GM06990 (cell line): ENCODE data around the gene NKX2-4.

Experiments
- DNase-seq: peaks from one replicate; pipeline ENCODE4 v3.0.0-alpha.2; 2011; ENCODE audit not compliant: insufficient read length; ENCODE audit errors: extremely low read depth
- H3K27me3 ChIP-seq: replicated peaks from 2 replicates; pipeline ENCODE4 v1.6.0; 2011; ENCODE audit warnings: low read length; ENCODE audit not compliant: control insufficient read depth, insufficient read depth
- H3K36me3 ChIP-seq: 2 replicates; pipeline ENCODE4 v1.5.1; 2011; ENCODE audit warnings: low read length; ENCODE audit not compliant: control insufficient read depth, insufficient read depth
- H3K4me3 ChIP-seq: replicated peaks from 2 replicates; pipeline ENCODE4 v1.5.1; 2011; ENCODE audit warnings: low read depth, mild to moderate bottlenecking, control low read depth, low read length
- CTCF ChIP-seq: IDR thresholded peaks from 2 replicates; pipeline ENCODE4 v1.5.1; 2011; ENCODE audit warnings: low read length, control low read depth, mild to moderate bottlenecking, inconsistent platforms; ENCODE audit not compliant: insufficient read depth, poor library complexity, severe bottlenecking

The NKX2-4 gene

GRCh38 chr20:21411725-21412124 lies 14.4 kb upstream of the NKX2-4 start:
- no peak for DNase-seq
- H3K36me3 ChIP-seq, result no peaks in the 10 kb centered on the region
- no peaks in the 10 kb centered on the region for H3K27me3 ChIP-seq
- H3K4me3 ChIP-seq, result no peak overlapping the region
- TF ChIP-seq CTCF, result no peak

- no peak for DNase-seq
- H3K36me3 ChIP-seq, result no peaks in the 10 kb centered on the region
- H3K4me3 ChIP-seq, result no peak overlapping the region
- no peak for TF ChIP-seq CTCF
- no peaks in the 10 kb centered on the region; the same call in 1 of the 2 replicates for H3K27me3 ChIP-seq
These were observed 1.7 kb upstream of the NKX2-4 start for GRCh38 chr20:21399005-21399475.

DNA sequence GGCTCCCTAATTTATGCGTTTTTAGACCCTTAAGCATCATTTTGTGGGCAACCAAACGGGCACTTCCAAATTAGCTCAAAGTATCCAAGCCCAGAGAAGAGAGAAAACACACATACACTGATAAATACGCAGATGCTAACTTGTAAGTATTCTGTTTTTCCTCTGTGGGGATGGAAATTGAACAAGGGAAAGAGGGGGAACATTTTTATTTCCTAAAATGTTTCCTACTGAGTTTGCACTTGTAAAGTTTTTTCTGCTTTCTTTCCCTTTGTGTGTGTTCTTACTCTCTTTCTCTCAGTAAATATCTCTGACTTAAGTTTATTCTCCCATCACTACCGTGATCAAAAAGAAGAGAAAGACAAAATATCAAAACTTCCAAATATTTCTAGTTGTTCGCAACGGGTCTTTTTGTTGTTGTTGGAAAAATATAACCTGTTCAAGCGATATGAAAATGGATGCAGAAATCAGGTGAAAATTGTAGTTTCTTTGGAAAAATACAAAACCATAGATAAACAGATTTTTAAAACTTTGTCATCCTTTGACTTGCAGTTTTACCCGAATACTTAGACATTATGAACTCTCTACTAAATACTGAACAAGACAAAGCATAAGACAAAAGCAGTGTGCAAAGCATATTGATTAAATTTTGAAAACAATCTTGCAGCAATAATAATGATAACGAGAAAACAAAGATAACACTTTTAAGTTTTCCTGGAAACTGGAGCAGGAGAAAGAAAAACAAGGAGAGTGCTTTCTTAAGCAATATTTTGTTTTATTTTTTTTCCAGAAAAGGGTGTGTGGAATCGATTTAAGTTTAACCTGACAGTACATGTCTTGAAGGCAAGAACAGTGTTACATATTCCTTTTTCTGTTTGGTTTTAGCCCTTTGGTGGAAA lies 1.0 kb upstream of the NKX2-4 start:
- Histone ChIP-seq H3K27me3 (no peaks in the 10 kb centered on the region; the same call in 1 of the 2 replicates), H3K4me3 (no peak overlapping the region), H3K36me3 (no peaks in the 10 kb centered on the region)
- DNase-seq, result no peak
- TF ChIP-seq CTCF, result no peak

DNA sequence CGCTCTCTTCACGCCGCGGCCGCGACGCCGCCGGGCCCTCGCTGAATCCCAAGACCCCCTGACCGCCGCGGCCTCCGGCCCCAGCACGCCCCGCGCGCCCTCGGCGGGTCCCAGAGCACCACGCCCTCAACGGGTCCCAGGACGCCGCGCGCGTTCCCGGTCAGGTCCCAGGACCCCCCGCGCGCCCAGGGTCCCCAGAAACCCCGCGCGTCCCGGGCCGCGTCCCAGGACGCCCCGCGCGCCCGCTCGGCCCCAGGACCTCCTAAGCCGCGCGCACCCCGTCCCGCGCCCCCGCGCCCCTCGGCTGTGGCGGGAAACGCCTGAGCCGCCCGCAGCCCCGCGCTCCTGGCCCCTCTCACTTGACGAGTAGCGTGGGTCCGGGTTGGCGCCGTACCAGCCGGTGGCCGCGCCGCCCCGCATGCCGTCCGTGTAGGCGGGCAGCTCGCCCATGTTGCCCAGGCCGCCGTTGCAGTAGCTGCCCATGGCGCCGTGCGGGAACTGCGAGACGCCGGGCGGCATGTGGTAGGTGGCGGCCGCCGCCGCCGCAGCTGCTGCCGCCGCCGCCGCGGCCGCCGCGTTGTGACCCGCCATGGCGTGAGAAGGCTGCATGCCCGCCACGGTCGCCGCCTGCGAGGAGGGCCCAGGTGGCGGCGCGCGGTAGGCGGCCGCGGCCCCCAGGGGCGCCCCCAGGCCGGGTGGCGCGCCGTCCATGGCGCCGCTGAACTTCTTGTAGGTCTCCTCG lies 556 bp downstream of the NKX2-4 start:
- no peaks in the 10 kb centered on the region for H3K36me3 ChIP-seq
- TF ChIP-seq CTCF, result no peak
- H3K27me3 ChIP-seq, result no peaks in the 10 kb centered on the region; the same call in 1 of the 2 replicates
- peak; percentile 22 for DNase-seq
- H3K4me3 ChIP-seq, result no peak overlapping the region

DNA sequence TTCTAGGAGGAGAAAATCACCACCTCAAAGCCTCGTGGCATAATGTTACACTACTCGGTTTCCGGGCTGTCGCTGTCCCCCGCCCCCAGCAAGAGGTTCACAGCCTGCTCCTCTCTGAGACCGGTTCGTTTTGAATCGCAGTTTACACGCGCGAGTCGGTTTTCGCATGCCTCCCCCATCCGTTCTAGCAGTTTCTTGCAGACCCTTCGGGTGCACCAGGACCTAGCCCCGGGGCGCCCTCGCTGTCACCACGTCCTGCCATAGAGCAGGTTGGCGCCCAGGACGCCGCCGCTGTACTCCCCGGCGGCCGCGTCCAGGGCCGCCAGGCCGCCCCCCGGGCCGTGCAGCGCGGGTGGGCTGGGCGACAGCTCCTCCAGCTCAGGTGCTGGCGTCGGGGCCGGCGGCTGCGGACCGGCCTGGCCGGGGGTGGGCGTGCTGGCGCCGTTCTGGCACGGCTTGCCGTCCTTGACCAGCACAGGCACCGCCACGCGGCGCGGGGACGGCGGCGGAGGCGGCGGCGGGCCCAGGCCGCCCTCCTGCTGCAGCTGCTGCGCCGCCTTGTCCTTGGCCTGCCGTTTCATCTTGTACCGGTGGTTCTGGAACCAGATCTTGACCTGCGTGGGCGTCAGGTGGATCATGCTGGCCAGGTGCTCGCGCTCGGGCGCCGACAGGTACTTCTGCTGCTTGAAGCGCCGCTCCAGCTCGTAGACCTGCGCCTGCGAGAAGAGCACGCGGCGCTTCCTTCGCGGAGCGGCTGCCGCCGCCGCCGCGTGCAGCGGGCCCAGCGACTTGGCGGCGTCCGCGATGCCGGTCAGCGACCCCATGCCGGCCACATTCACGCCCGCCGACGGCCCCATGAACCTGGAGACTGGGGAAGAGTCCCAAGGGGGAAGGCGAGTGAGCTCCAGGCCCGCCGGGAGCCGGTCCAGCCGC lies 1.4 kb downstream of the NKX2-4 start:
- no peak for TF ChIP-seq CTCF
- Histone ChIP-seq H3K36me3 (no peaks in the 10 kb centered on the region), H3K4me3 (no peak overlapping the region), H3K27me3 (no peaks in the 10 kb centered on the region; the same call in 1 of the 2 replicates)
- peak; percentile 18 for DNase-seq
